HL-60/S4 treated with retinoic acid at 250 ng/mL for 4 days and 3 days (cell line): ENCODE data around the gene AKAP8.
"Not testable (repeated sequence)": the region's sequence is repeated elsewhere in the genome, so short reads cannot be mapped to it uniquely, and the experiment has no call there.

Source experiments
- in situ Hi-C: fragments of 300-500 bp; cut with MboI; formaldehyde crosslinking; loops from 2 replicates; pipeline ENCODE4 v1.7.0; 2022; ENCODE audit warnings: low sequenced_read_pairs

The AKAP8 gene

DNA sequence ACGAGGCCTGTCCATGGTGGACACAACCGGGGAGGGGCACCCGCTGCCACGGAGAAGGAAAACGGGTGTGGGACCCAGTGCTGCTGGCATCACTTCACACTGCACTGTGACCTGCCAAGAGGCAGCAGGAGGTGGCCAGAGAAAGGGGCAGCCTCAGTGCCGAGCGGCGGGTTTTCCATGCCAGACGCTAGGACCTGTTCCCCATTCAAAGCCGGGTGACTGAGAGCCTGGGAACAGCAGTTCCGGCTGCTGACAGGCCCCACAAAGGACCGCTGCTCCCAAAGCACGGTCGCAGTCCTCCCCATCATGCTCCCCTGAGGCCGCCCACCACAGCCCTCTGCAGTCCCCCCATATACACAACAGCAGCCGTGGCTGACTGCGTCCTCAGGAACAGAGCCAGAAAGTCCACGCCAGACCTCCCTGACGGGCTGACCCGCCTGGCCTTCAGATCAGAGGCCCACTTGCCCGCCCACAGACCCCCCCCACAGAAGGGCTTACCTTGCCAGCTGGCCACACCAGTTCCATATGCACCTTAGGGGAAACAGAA lies 5.4 kb downstream of the AKAP8 start:
- in situ Hi-C loops: no loop called here

DNA sequence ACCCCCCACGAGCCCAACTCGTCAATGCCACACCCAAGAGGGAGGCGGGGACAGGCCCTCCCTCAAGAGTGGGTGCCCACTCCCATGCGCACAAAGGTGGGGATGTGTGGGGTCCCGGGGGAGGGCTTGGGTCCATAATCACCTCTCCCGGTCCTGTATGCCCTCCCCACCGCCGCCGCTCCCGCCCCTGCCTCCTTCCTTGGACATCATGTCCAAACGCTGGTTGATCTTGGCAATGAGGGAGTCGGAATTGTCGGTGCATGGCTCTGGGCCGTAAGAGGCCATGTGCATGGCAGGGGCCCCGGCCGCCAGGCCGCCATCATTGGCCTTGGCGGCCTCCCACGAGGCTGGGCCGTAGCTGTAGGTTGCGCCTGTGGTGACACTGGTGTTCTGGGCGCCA lies 5.9 kb downstream of the AKAP8 start:
- in situ Hi-C loops: no loop called here

DNA sequence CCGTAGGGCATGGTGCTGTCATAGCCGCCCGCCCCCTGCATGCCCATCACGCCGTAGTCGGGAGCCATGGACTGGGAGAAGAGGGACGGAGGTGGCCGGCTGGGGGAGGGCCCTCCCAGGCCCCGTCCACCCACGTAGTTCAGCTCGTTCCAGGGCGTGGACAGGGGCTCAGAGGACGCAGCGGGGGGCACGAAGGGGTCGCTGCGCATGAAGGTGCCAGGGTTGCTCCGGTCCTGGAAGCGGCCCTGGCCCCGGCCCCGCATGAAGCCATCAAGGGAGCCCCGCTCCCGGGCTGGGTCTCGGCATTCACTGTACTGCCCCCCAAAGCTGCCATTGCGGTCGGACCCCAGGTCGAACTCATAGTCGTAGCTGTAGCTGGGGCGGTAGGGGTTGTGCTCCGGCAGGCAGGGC lies 6.7 kb downstream of the AKAP8 start:
- in situ Hi-C loops: no loop called here

DNA sequence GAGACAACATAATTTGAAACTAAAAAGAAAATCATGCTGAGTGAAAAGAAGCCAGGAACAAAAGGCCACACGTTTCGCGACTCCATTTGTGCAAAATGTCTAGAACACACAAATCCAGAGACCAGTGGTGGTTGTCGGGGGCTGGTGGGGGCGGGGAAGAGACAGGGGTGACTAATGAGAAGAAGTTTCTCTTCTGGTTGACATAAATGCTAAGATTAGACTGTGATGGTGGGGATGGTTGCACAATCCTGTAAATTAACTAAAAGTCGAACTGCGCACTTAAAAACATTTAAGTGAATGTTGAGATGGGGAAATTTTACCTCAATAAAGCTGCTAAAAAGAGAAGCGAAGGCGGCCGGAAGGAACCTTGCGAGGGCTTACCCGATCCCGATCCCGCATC lies 7.1 kb downstream of the AKAP8 start:
- in situ Hi-C loops: no loop called here

DNA sequence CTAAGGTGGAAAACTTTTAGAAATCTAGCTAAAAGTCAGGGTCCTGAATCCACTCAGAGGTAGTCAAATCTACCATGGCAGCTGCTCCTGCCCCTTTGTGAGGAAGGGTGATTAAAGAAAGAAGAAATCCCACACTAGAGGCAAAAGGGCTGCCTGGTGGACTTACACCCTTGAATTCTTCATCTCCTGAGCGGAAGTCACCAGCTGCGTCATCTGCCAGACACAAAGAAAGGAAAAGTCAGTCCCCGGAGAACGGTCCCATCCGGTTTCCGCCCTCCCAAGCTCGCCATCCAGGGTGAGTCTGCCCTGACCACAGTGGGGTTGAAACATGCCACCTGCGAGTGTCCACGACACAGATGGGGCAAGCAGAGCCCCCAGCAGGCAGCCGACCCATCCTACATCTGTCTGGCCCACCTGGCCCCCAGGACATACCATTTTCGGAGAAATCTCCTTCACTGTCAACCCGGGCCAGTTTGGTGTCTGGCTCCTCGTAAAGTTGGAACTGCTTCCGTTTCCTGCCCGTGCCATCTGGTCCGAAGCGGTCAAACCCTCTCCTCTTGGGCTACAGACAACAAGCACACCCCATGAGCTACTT lies 7.7 kb downstream of the AKAP8 start:
- in situ Hi-C loops: no loop called here

DNA sequence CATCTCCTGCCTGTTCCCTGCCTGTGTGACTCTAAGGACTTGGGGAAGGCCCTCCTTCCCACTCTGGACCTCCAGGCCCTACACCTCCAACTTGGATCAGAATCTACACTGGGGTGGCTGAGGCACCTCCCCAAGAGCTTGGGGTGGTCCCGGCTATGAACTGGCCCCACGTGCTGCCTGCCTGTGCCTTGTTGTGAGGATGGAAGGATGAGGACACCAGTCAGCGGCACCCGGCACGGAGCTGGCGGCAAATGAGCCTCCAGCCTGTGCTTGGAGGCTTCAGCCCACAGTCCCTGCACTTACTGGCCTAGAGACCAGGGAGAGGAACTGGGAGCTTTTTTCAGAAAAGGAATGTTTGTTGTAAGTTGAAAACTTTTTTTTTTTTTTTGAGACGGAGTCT lies 8.5 kb downstream of the AKAP8 start:
- in situ Hi-C loops: no loop called here

DNA sequence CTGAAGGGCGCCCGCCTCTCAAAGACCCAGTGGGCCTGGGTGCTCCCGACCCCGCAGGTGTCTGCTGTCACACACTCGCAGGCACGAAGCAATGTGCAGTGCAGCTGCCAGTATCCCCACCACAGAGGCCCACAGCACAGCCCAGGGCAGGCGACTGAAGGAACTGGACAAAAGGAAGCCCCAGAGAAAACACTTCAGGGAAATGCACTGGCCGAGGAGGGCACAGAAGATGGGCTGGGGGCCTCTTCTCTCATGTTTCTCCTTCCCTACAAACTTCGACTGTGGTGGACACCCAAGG lies 10.0 kb downstream of the AKAP8 start:
- in situ Hi-C loops: no loop called here

DNA sequence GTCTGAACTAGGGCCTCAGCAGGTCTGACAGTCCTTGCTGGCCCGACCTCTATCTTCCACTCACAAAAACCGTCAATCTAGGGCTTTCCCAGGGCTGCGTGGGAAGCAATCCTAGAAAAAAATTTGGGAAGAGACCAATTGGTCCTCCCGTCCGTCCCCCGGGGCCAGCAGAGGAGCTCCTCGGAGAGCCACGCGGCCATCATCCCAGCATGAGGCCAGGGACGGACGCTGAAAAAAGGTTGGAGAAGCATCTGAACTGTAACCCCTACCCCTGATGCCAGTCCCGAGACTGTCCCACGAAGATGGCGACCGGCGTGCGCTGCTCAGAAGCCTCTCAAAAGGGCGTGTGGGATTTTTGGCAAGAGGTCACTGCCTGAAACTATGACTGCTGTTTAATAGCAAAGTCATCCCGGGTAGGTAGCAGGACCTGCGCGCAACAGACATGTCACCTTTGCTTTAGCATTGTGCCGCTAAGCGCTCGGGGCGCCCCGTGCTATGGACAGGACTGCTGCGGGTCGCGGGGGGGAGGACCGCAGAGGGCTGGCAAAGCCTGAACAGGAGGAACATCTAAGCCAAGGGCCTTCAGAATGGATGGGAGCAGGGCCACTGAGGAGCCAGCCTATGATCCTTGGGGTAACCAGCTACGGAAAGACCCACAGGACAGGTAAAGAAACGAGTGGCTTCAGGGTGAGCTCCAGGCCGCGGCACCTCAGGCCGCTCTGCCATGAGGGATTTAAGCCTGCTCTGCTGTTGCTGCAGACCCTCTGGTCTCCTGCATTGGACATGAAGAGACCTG lies 10.6 kb downstream of the AKAP8 start:
- in situ Hi-C loops: no loop called here

DNA sequence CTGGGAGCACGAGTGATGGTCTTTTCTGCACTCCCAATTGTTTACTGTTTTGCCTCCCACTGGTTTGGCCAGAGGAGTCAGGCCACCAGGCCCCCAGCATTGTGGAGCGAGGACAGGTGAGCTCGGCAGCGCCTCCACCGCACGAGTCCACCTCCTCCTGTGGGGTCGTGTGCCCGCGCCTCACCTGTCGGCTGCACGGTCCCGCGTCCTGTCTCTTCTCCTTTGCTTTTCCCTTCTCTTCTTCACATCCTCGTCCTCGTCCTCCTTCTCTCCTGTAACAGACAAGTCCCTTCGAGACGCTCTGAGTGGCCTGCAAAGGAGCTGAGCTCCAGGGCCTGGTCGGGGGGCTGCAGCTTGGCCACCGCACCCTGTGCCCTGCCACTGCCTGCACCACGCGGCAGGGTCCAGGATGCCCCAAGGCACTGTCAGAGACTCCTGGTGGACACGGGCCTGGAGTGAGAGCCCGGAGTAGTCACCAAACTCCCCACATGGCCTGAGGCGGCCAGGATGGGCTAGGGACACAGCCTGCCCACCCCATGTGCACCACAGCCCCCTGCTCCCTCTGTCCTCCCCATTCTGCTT lies 11.4 kb downstream of the AKAP8 start:
- in situ Hi-C loops: no loop called here

DNA sequence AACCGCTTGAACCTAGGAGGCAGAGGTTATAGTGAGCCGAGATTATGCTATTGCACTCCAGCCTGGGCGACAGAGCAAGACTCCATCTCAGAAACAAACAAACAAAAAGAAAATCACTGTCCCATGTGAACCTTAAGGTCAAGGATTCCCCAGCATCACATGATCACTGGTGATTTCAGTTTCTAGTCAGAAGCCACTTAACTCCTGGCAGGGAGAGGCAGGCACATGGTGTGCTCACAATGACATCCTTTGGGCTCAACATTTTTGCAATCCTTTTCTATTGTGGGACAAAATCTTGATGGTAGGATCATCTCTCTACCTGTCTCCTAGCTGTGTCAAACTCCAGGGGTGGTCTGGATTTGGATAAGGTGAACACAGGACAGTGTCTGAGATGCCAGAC lies 12.1 kb downstream of the AKAP8 start:
- in situ Hi-C loops: no loop called here

DNA sequence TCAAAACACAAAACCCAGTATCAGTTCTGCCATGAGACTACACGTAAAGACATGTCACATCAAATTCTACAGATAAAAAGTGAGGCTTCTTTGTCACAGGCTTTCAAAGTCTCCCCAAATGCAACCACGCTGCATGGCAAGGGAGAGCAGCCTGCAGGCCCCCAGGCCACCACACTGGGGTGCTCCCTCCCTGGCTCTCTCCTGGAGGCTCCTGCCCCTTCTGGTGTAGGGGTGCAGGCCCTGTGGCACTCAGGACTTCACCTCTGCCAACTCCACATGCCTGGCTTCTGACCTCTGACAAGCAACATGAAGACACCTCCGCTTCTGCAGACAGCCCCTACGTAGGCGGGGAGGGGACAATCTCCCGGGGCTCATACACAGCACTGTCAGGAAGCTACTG lies 14.3 kb downstream of the AKAP8 start:
- in situ Hi-C loops: no loop called here

DNA sequence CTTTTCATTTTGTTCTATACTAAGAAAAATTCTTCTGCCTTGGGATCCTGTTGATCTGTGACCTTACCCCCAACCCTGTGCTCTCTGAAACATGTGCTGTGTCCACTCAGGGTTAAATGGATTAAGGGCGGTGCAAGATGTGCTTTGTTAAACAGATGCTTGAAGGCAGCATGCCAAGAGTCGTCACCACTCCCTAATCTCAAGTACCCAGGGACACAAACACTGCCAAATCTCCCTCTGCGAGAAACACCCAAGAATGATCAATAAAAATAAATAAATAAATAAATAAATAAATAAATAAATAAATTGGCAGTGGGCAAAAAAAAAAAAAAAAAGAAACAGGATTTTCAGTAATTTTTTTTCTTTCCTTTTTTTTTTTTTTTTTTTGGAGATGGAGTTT lies 15.8 kb downstream of the AKAP8 start:
- in situ Hi-C loops: not testable (repeated sequence)

DNA sequence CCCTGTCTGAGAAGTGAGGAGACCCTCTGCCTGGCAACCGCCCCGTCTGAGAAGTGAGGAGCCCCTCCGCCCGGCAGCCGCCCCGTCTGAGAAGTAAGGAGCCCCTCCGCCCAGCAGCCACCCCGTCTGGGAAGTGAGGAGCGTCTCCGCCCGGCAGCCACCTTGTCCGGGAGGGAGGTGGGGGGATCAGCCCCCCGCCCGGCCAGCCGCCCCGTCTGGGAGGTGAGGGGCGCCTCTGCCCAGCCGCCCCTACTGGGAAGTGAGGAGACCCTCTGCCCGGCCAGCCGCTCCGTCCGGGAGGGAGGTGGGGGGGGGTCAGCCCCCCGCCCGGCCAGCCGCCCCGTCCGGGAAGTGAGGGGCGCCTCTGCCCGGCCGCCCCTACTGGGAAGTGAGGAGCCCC lies 16.5 kb downstream of the AKAP8 start:
- in situ Hi-C loops: not testable (repeated sequence)

DNA sequence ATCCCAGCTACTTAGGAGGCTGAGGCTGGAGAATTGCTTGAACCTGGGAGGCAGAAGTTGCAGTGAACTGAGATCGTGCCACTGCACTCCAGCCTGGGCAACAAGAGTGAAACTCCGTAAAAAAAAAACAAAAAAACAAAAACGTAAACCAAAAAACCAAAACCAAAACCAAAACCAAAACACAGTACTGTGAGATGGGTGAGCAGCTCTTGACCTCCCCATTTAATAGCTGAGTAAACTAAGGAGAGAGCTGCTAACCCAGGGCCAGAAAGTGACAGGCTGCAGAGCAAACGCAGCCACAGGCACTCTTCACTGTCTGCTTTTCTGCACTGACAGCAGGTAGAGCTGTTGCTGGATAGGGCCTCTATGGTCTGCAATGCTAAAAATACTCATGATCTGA lies 19.6 kb downstream of the AKAP8 start:
- in situ Hi-C loops: not testable (repeated sequence)

DNA sequence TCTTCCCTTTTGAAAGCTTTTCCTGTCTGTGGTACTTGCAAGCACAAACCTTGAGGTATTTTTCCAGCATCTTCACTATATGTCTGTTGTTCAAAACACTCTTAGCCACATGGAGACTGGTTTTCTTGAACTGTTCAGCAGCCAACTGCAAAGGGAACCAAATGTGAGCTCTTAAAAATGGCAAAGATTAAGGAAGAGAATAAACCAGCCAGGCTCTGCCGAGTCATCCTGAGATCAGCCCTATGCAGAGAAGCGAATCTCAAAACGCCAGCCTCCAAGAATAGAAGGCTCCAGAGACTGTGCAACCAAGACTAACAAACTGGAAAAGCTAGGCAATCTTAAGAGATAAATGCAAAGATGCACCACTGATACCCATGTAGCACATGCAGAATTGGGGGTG lies 20.7 kb downstream of the AKAP8 start:
- in situ Hi-C loops: no loop called here

DNA sequence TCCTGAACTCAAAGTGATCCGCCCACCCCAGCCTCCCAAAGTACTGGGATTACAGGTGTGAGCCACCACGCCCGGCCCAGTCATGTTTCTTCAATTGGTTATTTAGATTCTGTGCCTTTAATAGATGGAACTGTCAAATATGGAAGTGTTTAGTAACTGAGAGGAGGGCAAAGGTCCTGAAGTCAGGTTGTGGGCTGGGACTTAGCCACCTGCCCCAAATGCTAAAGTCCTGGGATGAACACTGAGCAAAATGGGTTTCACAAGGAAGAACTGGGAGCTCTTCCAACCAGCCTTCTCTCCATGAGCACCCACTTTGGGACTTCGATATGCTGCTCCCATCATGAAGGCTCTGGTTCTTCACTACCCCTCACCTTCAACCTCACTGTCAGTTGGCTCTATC lies 21.7 kb downstream of the AKAP8 start:
- in situ Hi-C loops: no loop called here

DNA sequence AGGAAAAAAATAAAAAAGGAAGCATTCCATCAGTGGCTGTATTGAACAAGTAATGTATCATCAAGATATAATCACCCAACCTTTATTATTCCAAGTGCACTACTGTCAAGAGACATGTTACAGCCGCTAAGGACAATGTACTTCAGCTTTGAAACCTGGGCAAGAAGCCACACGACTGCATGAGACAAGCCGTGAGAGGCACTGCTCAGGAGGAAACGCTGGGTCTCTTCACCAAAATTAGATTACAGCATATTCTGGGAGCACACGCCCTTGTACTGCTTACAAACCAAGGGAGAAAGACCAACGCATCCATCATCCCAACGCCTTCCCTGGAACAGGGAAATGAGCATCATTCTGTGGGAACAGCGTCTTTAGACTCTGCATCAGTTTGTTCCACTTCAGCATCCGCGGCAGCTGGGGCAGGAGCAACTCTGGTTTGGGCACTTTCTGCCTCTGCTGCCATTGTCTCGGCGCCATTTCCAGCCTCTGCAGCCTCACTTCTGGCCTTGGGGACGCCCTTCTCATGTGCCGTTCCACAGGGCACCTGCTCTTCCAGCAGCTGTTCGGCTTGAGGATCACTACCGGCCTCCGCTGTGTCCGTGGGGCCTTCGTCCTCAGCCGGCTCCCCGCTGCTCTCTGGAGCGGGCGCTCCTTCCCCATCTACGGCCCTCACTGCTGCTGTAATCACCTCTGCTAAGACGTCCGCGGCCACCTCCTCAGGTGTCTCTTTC lies 24.9 kb downstream of the AKAP8 start:
- in situ Hi-C loops: no loop called here

DNA sequence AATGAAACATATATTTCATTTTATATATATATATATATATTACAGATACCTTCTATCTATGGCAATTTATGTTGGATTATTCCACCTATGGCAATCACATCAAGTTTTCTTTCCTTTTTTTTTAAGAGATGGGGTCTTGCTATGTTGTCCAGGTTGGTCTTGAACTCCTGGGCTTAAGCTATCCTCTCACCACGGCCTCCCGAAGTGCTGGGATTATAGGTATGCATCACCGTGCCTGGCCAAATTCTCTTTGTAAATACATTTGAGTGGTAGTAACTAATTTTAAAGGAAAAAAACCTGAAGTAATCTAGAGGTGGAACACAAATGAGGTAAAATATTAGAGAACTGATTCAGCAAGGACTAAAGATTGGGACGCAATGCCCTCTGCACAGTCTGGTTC lies 25.7 kb downstream of the AKAP8 start:
- in situ Hi-C loops: no loop called here

DNA sequence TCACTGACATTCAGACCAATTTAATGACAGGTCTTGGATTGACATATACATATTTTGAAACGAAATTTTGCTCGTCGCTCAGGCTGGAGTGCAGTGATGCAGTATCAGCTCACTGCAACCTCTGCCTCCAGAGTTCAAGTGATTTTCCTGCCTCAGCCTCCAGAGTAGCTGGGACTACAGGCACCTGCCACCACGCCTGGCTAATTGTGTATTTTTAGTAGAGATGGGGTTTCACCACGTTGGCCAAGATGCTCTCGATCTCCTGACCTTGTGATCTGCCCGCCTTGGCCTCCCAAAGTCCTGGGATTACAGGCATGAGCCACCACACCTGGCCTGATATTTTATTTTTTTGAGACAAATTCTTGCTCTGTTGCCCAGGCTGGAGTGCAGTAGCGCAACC lies 27.1 kb downstream of the AKAP8 start:
- in situ Hi-C loops: not testable (repeated sequence)

DNA sequence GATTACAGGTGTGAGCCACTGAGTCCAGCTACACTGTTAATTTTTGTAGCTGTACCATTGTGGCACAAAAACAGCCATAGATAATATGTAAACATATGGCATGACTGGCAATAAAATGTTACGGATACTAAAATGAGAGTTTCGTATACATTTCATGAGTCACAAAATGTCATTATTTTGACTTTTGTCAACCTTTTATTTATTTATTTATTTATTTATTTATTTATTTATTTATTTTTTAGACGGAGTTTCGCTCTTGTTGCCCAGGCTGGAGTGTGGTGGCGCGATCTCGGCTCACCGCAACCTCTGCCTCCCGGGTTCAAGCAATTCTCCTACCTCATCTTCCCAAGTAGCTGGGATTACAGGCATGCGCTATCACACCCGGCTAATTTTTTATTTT lies 38.3 kb downstream of the AKAP8 start:
- in situ Hi-C loops: not testable (repeated sequence)

DNA sequence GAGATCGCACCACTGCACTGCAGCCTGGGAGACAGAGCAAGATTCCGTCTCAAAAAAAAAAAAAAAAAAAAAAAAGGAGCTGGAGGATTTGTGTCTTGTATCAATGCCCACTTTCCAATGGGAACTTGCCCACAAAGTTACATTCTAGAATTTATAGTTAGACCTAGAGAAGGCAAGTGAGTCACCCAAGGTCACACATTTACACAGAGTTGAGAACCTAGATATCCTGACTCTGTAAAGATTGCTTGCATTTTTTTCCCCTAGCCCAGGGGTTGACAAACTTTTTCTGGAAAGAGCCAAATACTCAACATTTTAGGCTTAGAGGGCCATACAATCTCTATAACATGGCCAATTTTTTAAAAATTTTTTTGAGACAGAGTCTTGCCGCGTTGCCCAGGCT lies 39.5 kb downstream of the AKAP8 start:
- in situ Hi-C loops: no loop called here

DNA sequence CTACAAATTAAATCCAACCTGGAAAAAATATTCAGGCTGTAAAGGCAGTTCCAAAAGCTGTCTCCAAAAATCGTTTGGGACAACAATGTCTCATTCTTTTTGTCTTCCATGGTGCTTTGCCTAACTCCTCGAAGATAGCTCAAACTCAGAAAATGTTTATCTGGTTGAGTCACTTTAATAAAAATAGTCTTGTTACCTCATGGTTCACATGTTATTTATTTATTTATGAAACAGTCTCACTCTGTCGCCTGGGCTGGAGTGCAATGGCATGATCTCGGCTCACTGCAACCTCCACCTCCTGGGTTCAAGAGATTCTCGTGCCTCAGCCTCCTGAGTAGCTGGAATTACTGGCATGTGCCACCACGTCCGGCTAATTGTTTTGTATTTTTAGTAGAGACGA lies 42.4 kb downstream of the AKAP8 start:
- in situ Hi-C loops: no loop called here
